ENCODE measurements around the gene ZNF823.
"Not testable (repeated sequence)": the region's sequence is repeated elsewhere in the genome, so short reads cannot be mapped to it uniquely, and the experiment has no call there.

The ZNF823 gene

DNA sequence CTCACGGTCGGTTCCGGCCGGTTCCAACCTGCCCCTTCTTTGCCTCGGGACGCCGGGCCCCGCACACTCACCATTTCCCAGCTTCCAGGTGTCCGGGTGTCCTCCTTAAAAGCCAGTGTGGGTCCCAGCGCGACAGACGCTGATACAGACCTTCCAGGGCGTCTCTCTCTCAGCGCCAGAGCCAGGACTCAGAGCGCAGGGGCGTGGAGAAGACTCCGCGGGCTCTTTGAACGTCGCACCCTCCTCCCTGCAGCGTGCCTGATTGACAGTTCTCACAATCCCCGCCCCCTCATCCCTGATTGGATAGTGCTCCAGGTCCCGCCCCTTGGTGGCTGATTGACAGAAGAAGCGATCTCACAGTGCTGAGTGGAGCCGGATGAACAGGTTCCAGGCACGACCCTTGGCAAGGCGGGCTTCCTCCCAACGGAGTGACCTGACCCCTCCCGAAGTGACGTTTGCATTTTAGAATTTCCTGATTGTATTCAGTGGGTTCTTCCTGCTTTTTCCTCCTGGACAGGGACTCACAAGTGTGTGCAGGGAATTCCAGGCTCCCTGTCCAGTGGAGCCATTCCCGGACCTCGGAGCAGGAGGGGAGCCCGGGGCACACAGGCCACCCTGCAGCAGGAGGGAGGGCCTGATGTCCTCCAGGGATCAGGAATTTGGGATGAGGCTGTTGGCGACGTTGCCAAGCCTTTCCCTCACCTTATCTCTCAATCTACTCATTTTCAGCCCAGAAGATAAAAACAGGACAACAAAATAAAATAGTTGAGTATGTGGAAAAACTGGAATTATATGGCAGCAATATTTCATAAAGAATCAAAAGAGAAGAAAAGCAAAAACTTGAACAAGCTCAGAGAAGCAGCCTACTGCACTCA, at the start of gene ZNF823:
ZNF823 (minus strand) TSS at position 201 of the 875 bp plus-strand sequence; CDS start at position 74, 127 bp downstream.
- DNase-seq: peak; percentile 81

DNA sequence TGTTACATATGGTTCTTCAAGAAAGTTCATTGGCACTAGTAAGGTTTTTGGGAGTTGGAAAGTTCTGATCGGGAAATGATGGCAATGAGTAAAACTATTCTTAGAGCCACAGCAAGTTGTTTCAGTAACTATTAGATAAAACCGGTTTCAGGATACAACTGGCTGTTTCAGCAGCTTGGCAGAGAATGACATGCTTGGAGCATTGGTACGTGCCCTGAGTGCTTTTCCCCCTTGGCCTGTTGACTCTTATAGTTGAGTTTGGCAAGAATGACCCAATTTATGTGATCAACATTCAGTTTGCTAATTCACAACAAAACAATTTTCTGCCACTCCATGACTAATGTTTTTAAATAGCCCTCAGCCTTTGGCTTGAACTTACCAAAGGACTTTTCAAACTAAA, 48.8 kb upstream of the ZNF823 start:
- no peak for DNase-seq

DNA sequence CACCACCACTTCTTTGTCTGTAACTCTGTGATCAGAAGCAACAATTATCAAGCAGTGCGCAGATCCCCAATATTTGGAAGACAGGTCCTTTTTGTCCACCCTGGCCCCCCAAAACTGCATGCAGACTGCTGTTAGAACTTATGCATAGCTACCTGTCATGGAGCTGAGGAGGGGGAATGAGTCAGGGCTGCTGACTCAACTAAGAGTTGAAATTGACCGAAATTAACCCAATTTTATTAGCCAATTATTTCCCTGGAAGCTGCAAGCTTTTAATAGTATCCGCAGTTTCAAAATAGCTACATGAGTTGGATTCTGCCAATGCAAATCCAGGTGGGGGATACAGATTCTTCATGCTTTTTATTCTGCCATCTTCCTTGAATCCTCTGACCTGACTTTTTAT, 45.6 kb upstream of the ZNF823 start:
- no peak for DNase-seq

DNA sequence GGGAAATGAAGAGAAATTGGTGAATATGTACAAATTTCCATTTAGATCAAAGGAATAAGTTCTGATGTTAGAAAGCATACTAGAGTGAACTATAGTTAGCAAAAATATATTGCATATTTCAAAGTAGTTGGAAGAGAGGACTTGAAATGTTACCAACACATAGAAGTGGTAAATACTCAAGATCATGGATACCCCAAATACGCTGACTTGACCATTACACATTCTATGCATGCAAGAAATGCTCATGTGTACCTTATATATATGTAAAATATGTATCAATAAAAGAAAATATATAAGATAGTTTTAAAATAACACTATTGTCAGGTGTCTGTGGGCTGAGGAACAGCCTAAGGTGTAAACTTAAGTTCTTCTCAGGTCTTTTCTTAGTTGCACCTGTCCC, 45.0 kb upstream of the ZNF823 start:
- DNase-seq: no peak

DNA sequence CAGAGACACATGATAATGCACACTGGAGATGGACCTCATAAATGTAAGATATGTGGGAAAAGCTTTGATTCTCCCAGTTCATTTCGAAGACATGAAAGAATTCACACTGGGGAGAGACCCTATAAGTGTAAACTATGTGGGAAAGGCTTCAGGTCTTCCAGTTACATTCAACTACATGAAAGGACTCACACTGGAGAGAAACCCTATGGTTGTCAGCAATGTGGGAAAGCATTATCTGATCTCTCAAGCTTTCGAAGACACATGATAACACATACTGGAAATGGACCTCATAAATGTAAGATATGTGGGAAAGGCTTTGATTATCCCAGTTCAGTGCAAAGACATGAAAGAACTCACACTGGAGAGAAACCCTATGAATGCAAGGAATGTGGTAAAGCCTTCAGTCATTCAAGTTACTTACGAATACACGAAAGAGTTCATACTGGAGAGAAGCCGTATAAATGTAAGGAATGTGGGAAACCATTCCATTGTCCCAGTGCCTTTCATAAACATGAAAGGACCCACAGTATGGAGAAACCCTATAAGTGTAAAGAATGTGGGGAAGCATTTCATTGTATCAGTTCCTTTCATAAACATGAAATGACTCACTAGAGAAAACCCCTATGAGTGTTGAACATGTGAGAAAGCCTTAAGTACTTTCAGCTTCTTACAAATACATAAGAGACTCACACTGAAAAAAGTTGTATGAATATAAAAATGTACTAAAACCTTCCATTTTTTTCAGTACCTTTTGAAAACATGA, 42.7 kb upstream of the ZNF823 start:
- no peak for DNase-seq

DNA sequence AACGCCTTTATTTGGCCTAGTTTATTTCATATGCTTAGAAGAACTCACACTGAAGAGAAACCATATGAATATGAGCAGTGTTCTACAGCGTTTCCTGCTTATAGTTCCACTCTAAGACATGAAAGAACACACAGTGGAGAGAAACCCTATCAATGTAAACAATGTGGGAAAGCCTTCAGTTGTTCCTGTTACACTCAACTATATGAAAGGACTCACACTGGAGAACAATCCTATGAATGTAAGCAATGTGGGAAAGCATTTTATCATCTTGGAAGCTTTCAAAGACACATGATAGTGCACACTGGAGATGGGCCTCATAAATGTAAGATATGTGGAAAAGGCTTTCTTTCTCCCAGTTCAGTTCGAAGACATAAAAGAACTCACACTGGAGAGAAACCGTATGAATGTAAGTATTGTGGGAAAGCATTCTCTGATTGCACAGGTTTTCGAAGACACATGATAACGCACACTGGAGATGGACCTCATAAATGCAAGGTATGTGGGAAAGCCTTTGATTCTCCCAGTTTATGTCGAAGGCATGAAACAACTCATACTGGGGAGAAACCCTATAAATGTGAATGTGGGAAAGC, 41.8 kb upstream of the ZNF823 start:
- no peak for DNase-seq

DNA sequence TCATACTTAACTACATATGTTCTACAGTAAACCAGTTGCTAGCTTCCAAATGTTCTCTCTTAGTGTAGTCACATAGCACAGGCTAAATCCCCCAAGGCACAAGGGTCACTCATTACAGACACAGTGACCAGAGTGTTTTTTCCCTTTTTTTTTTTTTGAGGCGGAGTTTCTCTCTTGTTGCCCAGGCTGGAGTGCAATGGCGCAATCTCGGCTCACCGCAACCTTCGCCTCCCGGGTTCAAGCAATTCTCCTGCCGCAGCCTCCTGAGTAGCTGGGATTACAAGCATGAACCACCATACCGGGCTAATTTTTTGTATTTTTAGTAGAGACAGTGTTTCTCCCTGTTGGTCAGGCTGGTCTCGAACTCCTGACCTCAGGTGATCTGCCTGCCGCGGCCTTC, 37.9 kb upstream of the ZNF823 start:
- not testable (repeated sequence) for DNase-seq

DNA sequence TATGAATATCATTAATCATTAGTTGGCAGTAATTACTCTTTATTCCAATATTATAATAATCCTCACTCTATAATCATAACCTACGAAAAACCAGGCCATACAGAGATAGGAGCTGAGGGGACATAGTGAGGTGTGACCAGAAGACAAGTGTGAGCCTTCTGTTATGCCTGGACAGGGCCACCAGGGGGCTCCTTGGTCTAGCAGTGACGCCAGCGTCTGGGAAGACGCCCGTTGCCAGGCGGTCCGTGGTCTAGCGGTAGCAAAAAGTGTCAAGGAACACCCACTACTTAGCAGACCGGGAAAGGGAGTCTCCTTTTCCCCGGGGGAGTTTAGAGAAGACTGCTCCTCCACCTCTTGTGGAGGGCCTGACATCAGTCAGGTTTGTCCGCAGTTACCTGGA, 32.8 kb upstream of the ZNF823 start:
- DNase-seq: not testable (repeated sequence)

DNA sequence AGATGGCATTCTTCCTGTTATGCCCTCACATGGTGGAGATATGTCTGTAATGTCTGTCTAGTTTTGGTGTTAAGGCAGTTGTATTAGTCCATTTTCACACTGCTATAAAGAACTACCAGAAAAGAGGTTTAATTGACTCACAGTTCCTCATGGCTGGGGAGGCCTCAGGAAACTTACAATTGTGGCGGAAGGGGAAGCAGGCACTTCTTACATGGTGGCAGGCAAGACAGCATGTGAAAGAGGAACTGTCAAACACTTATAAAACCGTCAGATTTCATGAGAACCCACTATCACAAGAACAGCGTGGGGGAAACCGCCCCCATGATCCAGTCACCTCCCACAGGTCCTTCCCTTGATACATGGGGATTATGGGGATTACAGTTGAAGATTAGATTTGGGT, 31.2 kb upstream of the ZNF823 start:
- no peak for DNase-seq

DNA sequence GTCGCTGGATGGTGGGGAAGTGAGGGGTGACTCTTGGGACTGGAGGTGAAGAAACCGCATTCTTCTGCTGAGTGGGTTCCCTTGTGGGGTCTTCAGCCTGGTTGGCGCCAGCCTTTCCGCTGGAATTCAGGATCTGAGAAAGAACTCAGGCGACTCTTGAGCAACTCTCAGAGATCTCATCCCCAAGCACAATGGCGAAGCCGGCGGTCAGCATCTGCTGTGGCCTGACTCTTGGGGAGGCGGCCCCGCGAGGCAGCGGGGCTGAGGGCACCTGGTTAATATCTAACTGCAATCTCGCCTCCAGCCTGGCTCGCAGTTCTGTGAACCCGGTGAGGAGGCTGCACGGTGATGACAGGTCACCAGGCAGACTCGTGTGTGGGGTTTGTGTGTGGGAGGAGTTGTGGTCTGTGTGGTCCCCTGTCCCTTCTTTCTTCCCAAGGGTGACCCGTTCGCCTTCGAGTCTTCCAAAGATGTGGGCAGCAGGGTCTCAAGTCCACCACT, 28.9 kb upstream of the ZNF823 start:
- DNase-seq: no peak

DNA sequence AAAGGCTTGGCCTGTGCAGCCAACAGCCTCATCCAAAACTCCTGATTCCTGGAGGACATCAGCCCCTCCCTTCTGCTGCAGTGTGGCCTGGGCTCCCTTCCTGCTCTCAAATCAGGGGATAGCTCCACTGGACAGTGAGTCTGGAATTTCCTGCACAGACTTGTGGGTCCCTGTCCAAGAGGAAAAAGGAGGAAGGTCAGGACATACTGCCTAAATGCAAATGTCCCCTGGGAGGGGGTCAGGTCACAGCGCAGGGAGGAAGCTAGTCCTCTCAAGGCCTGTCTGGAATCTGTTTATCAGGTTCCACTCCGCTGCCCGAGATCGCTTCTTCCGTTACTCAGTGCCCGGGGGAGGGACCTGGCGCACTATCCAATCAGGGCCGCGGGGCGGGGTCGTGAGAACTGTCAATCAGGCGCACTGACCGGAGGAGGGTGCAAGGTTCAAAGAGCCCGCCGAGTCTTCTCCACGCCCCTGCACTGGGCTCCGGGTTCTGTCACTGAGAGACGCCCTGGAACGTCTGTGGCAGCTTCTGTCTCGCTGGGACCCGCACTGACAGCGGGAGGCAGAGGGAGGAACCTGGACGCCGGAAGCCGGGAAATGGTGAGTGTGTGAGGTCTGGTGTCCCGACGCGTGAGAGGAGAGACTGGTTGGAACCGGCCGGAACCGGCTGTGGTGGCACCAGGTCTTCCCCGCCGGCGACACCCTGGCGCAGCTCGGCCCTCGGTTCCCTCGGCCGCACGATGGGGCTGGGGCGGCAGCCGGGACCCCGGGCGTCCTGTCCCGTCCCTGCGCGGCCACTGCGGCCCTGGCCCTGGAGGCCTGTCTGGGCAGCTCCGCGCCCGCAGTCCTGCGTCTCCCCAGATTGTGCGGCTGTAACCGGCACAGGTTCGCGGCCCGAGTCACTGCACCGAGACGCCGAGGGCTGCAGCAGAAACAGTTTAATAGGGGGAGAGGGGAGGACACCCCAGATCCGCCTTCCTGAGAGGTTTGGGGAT, 28.1 kb upstream of the ZNF823 start, which contains the start of gene ZNF441:
ZNF441 (plus strand) TSS at position 404 of the 995 bp plus-strand sequence; CDS start at position 598, 194 bp downstream.
- peak; percentile 83 for DNase-seq

DNA sequence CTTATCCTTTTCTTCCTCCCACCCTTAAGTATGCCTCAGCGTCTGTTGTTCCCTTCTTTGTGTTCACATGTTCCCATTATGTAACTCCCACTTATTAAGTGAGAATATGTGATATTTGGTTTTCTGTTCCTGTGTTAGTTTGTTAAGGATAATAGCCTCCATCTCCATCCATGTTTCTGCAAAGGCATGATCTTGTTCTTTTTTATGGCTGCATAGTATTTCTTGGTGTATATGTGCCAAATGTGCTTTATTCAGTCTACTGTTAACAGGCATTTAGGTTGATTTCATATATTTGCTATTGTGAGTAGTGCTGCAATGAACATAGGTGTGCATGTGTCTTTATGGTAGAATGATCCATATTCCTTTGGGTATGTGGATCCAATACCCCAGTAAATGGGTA, 24.9 kb upstream of the ZNF823 start:
- DNase-seq: no peak

DNA sequence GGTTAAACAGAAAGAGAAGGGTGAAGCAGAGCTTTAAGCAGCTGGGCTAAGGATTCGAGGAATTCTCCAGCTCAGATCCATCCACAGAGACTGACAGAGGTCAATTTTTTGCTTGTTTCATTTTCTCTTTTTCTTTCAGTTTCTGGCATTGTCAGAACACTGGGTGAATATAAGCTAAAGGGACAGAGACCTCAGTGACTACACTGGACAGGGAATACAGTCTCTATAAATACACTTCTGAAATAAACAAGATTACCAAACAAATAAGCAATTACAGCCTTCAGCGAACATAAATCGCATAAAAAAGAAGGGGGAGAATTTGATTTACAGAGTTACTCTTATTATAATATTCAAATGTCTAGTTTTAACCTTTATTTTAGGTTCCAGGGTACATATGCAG, 24.4 kb upstream of the ZNF823 start:
- no peak for DNase-seq

DNA sequence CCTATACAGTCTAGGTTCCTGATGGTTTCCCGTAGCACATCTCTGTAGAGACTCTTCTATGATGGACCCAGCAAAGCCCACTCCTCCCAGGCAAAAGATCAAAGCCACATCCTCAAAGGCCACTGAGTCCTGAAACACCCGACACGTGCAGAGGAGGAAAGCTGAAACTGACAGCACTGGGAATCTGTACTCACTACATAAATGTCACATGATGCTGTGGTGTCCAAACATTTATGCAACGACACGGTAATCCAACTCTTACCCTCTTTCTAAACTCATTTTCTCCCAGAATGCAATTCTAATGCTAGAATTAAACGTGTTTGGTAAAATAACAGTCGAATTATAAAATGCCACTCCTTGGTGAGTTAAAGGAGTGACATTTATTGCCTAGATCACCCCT, 21.1 kb upstream of the ZNF823 start:
- DNase-seq: no peak

DNA sequence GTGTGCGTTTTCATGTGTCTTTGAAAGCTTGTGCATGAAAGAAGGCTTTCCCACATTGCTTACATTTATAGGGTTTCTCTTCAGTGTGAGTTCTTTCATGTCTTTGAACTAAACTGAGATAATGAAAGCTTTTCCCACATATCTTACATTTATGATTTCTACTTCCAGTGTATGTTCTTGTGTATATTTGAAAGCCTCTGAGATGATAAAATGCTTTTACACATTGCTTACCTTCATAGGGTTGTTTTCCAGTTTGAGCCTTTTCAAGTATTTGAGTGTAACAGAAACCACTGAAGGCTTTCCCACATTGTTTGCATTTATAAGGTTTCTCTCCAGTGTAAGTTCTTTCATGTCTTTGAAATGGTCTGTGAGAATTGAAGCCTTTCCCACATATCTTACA, 18.2 kb upstream of the ZNF823 start:
- no peak for DNase-seq

DNA sequence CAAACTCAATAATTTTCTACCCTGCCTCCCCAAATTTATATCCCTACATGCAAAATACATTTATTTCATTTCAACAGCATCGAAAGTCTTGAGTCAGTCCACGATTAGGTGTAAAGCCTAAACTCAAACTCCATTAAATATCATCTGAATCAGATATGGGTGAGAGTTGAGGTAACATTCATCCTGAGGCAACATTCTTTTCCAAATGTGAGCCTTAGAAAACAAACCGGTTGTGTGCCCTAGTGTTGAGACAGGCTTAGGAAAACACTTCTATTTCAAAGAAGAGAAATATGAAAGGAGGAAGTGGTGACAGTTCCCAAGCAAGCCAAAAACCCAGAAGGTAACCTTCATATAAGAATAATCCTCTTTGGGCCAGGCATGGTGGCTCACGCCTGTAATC, 15.9 kb upstream of the ZNF823 start:
- DNase-seq: no peak

DNA sequence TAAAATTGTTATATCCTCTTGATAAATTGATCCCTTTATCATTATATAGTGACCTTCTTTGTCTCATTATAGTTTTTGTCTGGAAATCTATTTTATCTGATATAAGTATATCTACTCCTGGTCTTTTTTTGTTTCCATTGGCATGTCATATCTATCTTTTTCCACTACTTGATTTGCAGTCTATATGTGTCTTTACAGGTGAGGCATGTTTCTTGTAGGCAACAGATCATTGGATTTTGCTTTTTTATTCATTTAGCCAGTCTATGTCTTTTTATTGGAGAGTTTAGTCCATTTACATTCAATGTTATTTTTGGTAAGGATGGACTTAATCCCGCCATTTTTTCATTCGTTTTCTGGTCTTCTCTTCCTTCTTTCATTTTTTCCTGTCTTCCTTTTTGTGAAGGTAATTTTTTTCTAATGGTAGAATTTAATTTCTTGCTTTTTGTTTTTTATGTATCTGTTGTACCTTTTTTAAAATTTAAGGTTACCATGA, 13.5 kb upstream of the ZNF823 start:
- no peak for DNase-seq

DNA sequence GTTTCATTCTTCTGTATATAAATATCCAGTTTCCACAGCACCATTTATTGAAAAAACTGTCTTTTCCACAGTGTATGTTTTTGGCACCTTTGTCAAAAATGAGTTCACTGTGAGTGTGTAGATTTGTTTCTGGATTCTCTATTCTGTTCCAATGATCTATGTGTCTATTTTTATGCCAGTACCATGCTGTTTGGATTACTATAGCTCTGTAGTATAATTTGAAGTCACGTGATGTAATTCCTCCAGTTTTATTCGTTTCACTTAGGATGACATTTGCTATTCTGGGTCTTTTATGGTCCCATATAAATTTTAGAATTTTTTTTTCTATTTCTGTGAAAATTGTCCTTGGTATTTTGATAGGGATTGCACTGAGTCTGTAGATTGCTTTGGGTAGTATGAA, 11.0 kb upstream of the ZNF823 start:
- DNase-seq: no peak

DNA sequence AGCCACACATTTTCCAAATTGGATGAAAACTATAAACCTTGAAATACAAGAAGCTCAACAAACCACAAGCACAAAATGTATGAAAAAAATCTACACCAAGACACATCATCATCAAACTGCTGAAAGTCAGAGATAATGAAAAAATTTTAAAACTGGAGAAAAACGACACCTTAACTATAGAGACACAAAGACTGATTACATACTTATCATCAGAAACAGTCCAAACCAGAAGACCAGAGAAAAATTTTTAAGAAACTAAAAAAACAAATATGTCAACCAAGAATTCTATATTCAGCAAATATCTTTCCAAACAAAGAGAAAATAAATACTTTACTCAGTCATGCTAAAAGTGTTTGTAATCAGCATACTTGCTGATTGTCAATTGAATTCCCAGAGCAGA, 8.5 kb upstream of the ZNF823 start:
- no peak for DNase-seq

DNA sequence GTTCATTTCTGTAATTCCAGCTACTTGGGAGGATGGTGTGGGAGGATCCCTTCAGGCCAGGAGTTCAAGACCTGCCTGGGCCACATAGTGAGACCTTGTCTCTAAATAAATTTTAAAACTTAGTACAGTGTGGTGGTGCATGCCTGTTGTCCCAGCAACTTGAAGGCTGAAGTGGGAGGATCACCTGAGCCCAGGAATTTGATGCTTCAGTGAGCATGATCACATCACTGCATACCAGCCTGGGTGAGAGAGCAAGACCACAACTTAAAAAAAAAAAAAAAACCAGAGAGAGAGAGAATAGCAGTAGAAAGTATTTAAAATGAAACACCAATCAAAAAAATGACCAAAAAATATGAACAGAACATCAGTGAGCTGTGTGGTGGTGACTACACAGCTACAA, 7.1 kb upstream of the ZNF823 start:
- DNase-seq: no peak

DNA sequence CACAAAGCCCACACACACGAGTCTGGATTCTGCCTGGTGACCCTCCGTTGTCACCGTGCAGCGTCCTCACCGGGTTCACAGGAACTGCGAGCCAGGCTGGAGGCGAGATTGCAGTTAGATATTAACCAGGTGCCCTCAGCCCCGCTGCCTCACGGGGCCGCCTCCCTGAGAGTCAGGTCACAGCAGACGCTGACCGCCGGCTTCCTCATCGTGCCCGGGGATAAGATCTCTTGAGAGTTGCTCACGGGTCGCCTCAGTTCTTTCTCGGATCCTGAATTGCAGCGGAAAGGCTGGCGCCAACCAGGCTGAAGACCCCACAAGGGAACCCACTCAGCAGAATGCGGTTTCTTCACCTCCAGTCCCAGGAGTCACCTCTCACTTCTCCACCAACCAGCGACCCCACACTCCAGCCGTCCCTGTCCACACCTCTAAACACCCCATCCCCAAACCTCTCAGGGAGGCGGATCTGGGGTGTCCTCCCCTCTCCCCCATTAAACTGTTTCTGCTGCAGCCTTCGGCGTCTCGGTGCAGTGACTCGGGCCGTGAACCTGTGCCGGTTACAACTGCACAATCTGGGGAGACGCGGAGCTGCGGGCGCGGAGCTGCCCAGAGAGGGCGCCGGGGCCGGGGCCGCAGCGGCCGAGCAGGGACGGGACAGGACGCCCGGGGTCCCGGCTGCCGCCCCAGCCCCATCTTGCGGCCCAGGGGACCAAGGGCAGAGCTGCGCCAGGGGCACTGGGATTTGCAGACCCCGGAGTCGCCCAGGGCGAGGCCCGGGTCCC, 591 bp downstream of the ZNF823 start:
- no peak for DNase-seq
